GM21717 (cell line): ENCODE results near the gene PLCB1.
A peak's percentile ranks its signal among the peaks of the same experiment; 100 is the strongest.

Experiments
- ATAC-seq: cut with Tn5 transposase; IDR thresholded peaks from one replicate; pipeline ENCODE4 v1.9.1; 2021; ENCODE audit warnings: mild to moderate bottlenecking, moderate library complexity; ENCODE audit not compliant: unreplicated experiment

Gene PLCB1

DNA sequence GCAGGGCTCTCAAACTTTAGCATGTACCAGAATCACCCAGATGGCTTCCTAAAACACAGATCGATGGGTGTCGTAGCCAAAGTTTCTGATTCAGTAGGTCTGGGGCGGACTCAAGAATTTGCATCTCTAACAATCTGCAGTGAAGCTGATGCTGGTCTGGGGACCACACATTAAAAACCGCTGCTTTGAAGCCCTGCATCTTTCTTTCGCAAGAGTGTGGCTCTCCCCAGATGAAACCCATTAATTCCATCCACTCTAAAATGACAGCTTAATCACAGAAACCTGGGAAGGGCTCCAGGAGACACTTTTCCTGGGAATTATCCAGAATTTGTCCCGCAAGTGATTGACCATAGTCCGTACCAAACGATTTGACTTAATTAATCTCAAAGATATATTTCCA lies 617.0 kb downstream of the PLCB1 start:
- no peak for ATAC-seq

DNA sequence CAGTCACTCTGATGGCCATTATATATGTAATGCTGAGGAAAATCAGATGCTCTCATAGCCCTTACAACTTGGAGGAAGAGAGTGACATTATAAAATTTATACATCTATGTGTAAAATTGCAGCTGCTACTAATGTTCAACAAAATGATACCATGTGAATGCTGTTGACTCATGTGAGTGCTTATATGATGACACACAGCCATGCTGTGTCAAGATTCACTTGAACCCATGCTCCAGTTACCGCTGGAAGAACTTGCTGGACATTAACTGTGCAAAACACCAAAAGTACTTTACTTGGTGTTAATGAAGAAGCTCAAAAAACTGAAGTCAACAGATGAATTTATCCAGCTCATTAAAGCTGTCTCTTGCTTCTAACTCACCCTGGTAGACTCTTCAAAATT lies 617.9 kb downstream of the PLCB1 start:
- no peak for ATAC-seq

DNA sequence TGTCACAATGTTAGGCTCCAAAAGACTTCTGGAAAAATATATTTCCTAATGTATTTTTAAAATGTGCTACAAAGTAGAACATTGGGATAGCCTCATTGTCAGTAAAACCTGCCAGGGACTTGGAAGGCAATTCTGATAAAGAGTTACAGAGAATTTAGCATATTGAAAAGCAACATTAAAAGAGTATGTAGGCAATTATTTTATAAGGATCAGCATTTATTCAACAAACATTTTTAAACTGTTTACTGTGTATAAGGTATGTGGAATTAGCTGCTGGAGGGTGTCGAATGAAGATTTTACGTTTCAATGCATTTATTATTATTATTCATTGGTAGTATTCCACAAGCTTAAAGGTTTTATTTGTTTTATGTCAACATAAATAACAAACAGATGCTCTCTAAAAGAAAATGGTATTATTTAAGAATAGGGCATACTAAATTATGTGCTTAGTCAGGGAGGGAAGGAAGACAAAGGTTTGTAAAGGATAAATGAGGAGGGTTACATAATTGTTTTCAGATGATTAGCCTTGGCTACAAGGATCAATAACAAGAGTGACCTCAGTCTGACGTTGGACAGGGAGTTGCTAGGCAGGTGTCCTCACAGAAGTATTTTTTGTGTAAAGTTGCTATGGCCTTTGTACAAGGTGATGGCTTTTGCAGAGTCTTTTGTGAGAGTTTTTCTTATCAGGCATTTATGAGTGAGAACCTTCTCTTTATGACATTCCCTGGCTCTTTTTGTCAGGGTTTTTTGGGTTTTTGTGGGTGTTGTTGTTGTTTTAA lies 623.5 kb downstream of the PLCB1 start:
- no peak for ATAC-seq

DNA sequence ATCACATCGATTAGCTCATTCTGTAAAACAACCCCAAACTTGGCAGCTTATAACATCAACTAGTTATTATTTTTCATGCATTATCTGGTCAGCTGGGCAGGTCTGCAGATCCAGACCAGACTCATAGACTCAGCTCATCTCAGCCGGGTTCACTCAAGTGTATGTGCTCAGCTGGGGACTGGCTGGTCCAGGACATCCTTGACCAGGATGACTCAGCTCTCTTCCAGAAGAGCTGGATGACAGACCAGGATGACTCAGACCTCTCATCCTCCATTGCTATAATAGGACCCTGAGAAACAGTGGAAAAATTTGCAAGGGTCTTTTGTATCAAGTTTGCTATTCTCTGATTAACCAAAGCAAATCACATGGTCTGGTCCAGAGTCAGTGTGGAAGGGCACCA lies 624.3 kb downstream of the PLCB1 start:
- ATAC-seq: no peak

DNA sequence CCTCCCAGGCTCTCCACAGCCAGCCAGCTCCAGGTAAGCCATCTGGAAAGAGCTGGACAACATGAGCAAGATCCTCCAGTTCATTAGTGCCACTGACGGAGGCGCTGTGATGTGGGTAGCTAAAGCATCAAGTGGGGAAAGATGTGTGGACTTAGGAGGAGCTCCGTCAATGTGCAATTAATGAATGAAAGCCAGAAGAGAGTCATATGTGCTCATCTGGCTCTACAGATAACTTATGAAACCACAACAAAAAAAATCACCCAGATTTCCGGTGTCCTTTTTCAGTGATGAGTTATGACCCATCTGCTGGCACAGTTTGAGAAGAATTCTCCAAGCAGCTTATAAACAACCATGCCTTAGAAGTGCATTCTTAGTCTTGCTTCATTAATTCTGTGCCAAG lies 625.1 kb downstream of the PLCB1 start:
- no peak for ATAC-seq

DNA sequence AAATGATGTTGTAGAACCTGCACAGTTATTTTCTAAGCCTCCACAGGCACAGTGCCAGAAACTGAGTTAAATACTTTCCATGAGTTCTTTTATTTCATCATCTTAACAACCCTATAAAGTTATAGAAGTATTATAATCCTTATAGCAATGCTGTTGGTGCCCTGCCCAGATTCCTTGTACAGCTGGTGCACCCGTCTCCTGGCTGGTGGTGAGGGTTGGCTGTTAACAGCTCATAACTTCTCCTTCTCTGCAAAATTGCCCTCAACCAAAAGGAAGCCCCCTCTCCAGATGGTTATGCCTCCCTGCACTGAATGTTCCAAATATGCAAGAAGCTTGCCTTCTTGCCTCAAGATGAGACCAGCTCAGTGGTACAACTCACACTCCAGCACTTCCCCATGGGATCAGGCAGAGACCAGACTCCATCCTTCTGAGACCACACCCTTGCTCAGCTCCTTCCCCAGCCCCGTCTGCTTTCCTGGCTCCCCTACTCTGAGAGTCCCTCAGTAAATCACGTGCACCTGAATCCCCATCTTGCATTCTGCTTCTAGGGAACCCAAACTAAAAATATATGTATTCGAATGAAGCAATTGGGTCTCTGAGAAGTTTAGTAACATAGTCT lies 632.4 kb downstream of the PLCB1 start:
- ATAC-seq: no peak

DNA sequence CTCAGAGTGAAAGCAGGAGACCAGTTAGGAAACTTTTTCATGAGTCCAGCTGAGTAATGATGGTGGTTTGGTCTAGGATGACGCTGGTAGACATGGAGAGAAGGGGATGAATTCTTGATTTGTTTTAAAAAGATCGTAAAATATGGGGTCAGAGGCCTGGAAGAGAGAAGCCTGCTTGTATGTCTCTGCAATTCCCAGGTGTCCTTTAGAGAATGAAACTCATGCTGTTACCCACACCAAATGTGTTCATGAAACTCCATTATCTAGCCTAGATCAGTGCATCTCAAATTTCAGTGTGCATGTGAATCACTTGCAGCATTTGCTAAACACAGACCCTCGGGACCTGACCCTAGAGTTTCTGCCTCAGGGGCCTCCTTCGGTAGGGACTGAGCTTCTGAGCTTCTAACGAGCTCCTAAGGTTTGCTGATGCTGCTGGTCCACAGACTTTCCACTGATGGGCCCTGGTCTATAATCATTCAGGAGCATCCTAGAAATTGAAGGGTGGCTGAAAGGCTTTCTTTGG lies 634.9 kb downstream of the PLCB1 start:
- ATAC-seq: no peak

DNA sequence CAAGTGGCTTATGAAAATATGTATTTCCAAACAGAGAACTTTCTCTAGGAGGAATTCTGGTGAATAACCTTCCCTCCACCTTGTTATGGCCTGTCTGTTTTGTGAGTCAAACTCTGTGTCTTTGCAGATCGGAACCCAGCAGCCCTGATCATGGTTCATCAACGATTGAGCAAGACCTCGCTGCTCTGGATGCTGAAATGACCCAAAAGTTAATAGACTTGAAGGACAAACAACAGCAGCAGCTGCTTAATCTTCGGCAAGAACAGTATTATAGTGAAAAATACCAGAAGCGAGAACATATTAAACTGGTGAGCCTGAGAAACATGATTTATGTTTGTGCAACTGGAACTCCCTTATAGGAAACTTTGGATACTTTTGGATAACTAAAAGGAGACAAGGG lies 642.3 kb downstream of the PLCB1 start:
- no peak for ATAC-seq

DNA sequence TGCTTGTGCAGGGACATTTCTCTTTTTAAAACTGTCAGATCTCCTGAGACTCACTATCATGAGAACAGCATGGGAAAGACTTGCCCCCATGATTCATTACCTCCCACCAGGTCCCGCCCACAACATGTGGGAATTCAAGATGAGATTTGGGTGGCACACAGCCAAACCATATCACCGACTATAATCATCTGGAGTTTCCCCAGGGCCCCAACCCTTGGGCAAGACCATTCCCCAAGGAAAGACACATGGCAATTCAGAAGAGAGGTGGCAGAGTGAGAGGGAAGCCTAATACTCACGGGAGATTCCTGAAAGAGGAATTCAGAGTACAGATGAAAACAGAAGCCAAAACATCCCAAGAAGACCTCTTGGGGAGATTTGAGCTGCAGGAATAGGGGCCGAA lies 645.8 kb downstream of the PLCB1 start:
- no peak for ATAC-seq

DNA sequence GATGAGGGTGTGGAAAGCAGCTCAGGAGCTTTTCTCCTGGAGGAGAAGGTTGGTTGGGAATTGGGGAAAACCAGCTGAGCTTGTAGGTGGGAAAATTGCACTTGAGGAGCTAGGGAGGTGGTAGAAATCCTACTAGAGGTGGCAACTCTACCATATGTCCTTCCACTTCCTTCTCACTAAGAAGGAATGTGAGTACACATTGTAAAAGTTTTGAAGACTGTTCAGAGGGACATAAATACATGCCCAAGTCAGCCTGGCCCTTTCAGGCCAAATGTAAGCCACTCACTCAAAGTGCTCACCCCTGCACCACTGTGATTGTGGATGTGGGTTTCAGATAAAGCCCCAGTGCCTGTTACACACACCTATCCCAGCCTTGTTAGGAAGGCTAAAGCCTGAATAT lies 646.3 kb downstream of the PLCB1 start:
- no peak for ATAC-seq

DNA sequence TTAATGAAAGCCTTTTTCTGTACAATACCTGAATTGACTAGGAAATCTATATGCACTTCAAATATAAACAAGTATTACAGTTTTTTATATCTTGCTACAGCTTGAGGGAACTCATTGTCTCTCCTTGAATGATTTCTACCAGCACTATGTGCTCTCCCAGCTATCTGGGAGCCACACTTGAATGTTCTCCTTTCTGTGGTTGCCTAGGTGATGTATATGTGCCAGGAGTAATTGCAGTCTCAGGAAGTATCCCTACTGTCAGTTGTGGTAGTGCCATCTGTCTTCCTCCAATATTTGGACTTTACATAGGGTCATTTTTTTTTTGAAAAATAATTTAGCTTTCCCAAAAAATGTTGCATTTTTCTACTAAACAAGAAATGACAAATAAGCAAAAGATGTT lies 648.8 kb downstream of the PLCB1 start:
- no peak for ATAC-seq

DNA sequence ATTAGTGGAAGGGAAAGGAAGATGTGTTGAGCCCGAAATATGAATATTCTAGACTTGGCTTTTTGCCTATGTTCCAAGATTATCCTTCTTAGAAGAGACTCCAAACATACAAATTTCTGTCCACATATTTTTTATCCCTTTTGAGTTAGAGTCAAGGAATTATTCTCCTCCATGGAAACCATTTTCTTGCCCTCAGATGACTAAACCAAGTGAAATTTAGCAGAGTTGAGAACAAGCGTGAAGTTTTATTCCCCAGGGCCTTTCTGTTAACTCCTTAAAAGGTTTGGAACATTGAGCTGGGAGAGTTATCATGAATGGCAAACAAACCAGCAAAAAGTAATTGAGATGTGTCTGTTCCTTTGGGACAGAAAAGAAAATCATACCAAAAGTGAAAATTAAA lies 650.7 kb downstream of the PLCB1 start:
- no peak for ATAC-seq

DNA sequence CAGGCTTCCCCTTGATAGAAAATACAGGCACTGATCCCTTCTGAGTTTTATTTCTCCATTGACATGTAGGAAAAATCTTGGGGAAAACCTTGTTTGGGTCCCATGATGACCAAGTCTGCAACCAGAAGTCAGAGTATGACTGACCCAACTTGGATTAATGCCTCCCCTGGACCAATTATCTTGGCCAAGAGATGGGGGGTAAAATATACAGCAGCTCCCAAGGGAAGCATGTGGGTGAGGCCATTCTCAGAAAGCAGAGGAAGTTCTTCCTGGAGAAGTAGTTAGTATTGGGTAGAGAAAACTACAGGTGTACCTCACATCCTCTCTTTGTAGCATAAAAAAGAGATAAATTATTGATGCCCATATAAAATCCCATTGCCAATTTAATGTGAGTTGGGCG lies 651.7 kb downstream of the PLCB1 start:
- no peak for ATAC-seq

DNA sequence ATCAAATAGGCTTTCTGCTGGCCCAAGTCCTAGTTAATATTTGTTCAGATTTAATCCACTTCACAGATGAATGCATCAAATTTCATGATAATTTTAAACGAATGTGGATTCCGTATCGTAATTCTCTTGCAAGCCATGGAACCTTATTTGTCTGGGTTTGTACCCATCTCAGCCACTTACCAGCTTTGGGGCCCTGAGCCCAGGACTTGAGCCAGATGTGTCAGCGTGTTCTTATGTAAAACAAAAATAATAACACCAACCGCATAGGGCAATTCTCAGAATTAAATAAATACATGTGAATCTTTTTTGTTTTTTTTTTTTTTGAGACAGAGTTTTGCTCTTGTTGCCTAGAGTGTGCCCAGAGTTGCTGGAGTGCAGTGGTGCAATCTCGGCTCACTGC lies 654.3 kb downstream of the PLCB1 start:
- no peak for ATAC-seq

DNA sequence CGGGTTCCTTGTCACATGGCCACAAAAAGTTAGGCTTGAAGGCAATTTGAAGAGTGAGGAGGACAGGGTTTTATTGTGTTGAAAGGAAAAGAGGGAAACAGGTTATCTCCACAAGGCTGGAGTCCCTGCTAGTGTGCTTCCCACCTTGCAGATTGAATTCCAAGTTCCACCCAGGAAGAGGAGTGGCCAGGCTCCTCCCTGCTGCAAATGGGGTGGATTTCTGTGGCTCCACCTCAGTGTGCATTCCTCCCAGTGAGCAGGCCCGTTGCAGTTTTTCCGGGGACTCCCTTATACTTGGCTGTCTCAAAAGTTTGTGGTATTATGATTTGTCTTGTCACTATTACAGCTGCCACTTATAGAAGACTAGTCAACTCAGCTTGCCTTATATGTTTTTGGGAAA lies 655.0 kb downstream of the PLCB1 start:
- ATAC-seq: no peak

DNA sequence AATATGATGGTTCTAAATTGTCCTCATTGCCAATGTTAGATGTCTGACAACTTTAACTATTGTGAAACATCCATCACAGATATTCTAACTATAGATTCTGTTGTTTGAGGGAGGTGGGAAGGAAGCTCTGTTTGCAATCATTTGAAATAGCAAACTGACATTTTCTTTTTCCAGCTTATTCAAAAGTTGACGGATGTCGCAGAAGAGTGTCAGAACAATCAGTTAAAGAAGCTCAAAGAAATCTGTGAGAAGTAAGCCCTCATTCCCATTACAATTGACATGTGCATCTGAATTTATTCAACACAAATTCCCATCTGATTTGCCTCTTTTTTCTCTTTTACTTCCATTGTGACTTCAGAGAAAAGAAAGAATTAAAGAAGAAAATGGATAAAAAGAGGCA lies 656.2 kb downstream of the PLCB1 start:
- ATAC-seq: no peak

DNA sequence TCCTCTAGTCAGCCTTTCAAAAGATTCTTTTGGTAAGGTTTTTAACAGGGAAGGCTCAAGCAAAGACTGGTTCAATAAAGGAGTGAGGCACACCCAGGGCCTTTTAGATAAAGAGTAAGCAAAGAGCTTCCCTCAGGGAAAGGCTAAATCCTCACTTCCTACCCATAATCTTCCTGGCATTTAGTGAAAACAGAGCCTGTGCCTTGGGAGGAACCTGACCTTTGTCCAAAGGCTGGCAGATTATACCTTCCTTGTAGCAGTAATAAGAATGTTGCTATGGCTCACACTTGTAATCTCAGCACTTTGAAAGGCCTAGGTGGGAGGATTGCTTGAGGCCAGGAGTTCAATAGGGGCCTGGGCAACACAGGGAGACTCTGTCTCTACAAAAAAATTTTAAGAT lies 656.8 kb downstream of the PLCB1 start:
- ATAC-seq: no peak

DNA sequence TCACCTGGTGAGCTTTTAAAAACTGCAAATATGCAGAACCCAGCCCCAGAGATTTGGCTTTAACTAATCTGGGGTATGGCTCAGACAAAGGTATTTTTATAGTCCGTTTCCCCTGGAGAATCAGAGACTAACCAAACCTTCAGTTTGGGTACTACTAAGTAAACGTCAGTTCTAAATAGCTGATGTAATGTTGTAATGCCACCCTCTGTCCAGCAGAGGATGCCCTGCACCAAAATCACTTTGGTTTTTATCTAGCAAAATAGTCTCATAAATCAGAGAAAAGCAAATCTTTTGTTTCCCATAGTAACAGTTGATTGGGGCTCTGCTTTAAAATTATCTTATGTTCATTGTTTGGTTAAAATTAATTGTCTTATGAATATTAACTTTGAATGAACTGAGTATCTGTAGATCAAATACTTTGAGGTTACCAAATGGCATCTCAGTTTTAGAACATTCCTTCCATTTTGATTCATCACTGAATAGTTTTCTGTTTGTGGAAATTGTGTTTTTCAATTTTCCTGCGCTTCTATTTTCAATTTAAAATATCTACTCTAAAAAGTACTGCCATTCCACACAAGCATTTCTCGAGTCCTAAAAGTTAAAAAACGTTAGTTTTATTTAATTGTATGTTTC lies 658.5 kb downstream of the PLCB1 start:
- peak; percentile 78 for ATAC-seq

DNA sequence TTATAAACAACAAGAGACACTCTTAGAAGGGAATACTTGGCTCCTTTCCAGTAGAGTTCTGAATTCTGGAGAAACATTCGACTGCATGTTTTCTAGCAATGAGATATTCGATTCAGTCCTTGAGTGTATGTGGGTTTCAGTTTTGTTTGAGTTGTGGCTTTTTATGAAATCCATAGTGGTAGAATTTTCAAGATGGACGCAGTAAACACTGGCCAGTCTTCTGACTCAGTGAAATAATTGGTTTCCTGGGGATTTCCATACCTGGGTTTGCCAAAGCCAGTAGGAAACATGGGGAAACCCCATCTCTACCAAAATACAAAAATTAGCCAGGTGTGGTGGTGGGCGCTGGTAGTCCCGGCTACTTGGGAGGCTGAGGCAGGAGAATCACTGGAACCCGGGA lies 663.3 kb downstream of the PLCB1 start:
- no peak for ATAC-seq

DNA sequence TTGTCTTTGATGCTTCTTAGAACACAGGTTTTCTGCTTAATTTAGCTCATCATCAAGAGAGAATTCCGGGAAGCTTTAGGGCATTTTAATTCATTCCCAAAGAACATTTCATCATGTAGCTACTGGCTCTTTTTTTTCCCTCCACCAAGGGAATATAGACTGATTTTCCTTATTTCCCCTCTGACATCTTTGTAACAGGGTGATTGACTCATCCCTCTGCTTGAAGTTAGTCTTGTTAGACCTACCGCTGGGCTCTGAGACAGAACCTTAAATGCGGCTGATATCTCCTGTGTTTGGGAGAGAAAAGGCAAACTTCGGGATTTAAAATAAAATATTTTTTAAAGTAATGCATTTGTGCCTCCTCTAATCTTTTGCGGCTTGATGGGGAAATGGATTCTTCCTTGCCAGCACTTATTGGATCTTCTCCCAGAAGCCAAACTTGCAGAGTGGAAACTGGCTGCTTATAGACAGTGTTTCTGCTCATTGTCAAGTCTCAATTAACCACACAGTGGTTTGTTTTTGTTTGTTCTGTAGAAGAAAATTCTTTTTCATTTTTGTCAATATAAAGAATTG lies 664.1 kb downstream of the PLCB1 start:
- ATAC-seq: no peak

DNA sequence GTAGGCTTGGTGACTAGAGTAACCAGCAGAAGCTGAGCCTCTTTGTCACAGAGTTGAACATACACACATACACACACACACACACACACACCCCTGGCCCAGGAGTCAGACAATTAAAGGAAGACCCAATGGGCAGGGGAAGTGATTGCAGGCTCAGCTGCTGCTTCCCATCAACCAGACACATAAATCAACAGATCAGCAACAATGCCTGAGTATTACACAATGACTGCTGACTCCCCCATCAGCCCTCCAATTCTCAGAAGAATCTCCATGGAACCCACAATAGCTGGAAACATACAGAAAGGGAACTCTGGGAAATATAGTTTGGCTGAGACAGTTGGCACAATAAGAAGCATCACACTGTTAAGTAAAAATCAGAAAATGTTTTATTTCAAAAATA lies 666.4 kb downstream of the PLCB1 start:
- ATAC-seq: no peak

DNA sequence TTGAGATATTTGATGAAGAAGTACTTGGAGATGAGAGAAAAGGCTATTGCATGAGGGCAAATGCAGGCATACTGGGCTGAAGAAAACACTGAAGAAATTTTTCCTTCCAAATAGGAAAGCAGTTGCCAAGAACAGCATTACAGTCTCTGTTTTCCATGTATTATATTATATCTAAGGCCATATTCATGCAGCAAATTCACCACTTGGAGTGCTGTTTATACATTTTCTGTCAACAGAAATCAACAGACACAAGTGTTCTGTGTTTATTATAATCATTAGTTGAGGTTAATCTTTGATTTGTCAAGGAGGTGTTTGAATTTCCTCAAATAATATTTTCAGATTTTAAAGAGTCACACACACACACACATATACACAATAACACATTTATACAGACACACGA lies 668.0 kb downstream of the PLCB1 start:
- ATAC-seq: no peak
